SHP77 (cell line): ENCODE results near the gene PHKB.
"Not testable (repeated sequence)": the region's sequence is repeated elsewhere in the genome, so short reads cannot be mapped to it uniquely, and the experiment has no call there.

Experiments
- DNase-seq, 2 experiments: peaks; one replicate each; lab custom pipeline; 2025; lab: John Stamatoyannopoulos, UW

The PHKB gene

DNA sequence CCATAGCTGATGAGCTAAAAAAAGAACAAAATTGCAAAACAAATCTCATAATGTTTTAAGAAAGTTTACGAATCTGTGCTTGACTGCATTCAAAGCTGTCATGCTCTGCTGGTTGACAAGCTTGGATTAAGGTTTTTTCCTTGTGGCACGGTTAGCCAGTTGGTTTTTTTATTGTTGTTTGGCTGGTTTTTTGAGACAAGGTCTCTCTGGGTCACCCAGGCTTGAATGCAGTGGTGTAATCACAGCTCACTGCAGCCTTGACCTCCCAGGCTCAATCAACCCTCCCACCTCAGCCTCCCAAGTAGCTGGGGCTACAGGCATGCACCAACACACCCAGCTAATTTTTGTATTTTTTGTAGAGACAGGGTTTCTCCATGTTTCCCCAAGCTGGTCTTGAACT, 45.7 kb downstream of the PHKB start:
- DNase-seq = no peak

GRCh38 chr16:47507701-47508100, 46.6 kb downstream of the PHKB start:
- DNase-seq = no peak

DNA sequence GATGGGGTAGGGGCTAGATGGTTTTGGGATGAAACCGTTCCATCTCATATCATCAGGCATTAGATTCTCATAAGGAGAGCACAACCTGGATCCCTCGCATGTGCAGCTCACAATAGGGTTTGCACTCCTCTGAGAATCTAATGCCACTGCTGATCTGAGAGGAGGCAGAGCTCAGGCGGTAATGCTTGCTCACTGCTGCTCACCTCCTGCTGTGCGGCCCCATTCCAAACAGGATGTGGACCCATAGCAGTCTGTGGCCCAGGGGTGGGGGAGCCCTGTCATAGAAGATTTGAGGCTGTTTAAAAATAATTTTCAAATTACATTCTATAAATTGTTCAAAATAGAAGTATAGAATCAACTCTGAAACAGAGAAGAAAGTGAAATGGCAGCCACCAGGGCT, 50.8 kb downstream of the PHKB start:
- no peak for DNase-seq

DNA sequence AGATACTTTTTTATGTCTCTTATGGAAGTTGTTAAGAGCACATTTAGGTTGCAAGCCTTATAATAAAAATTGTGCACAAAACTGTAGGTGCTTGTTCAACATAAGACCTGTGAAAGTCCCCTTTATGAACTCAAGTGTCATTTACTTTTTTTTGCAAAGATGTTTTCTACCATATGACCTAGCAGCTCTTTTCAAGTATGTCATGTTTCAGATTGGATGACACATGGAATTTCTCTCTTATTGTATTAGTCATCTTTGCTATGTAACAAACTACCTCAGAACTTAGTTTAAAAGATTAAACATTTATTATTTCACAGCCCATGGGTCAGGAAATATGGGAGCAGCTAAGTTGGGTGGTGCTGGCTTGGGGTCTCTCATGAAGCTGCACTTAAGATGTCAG, 57.9 kb downstream of the PHKB start:
- DNase-seq = no peak

- no peak for DNase-seq
These were observed 58.4 kb downstream of the PHKB start for GRCh38 chr16:47519546-47519945.

DNA sequence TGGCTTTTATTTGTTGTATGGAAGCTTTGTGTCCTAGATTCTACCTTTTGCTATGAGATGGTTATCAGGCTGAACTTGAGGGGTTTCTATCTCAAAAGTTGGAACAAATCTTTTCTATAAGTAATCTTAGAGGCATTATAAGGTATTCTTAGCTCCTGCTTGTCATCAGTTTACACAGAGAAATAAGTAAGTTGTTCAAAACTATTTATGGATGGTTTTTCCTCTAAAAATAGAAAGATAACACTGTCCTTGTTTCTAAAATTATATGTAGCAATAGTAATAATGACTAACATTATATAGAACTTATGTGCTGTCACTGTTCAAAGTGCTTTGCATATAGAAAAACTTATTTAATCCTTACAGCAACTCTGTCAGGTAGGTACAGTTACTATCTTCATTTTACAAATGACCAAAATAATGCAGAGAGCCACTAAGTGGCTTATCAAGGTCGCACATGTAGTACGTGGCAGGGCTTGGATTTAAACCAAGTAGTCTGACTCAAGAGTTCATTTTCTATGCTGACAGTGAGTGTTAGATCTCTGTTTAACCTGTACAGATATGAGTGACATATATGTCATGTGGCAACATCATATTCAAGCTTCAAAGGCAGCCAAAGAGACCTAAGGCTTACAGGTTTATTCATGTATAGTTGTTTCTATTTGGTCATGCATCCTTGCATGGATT, 59.0 kb downstream of the PHKB start:
- DNase-seq = no peak

DNA sequence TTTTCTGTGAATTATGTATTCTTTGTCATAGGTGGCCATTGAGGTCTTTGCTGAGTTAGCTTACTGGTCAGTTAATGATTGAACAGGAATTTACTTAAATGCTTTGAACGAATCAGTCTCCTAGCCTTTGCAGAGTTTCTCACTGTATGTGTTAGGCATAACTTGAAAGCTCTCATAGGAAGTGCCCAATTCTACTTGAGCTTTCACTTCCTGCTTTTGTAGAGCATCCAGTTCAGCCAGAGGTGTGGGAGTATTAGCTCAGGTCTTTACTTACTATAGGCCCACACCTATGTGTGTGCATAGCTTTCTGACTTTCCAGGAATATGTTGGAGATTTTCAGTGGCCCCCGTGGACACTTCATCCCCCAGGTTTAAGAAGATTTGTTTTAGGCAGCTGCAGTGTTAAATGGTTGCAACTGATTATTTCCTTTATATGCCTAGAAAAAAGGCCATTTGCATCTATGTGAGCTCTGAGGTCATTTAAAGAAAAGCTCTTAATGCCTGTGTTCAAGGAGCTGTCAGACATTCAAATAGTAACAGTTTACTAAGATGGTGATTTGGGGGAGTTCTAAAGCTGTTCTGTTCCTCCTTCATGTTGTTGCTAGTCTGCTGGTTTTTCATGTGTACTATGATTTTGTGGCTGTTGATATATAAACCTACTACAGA, 62.3 kb downstream of the PHKB start:
- DNase-seq = no peak

DNA sequence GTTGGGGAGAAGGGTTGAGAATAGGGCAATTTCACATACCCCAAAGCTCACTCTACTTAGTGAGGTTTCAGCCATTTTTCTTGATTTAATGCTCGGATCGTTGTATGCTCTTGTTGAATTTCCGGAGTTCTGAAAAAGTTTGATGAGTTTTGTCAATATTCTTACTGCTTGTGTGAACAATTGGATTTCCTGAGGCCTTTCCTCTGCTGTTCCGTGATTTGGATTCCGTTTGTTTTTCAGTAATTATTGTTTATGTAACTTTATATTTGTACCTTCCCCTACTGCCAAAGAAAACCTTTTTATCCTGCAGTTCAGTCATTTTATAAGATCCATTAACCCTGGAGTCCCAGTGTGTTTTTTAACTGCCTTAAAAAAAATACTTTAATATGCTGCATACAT, 62.9 kb downstream of the PHKB start:
- DNase-seq = no peak

GRCh38 chr16:47528431-47528830, 67.3 kb downstream of the PHKB start:
- DNase-seq = no peak

- no peak for DNase-seq
These were observed 72.7 kb downstream of the PHKB start for GRCh38 chr16:47533744-47534292.

GRCh38 chr16:47538472-47538871, 77.3 kb downstream of the PHKB start:
- DNase-seq = no peak

GRCh38 chr16:47539707-47540670, 78.9 kb downstream of the PHKB start:
- not testable (repeated sequence) for DNase-seq

DNA sequence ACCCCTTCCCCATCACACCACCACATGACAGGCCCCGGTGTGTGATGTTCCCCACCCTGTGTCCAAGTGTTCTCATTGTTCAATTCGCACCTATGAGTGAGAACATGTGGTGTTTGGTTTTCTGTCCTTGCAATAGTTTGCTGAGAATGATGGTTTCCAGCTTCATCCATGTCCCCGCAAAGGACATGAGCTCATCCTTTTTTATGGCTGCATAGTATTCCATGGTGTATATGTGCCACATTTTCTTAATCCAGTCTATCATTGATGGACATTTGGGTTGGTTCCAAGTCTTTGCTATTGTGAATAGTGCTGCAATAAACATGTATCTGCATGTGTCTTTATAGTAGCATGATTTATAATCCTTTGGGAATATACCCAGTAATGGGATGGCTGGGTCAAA, 80.0 kb downstream of the PHKB start:
- not testable (repeated sequence) for DNase-seq

DNA sequence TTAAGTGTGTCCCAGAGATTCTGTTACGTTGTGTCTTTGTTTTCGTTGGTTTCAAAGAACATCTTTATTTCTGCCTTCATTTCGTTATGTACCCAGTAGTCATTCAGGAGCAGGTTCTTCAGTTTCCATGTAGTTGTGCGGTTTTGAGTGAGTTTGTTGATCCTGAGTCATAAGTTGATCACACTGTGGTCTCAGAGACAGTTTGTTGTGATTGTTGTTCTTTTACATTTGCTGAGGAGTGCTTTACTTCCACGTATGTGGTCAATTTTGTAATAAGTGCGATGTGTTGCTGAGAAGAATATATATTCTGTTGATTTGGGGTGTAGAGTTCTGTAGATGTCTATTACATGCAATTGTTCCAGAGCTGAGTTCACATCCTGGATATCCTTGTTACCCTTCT, 83.1 kb downstream of the PHKB start:
- DNase-seq = not testable (repeated sequence)

DNA sequence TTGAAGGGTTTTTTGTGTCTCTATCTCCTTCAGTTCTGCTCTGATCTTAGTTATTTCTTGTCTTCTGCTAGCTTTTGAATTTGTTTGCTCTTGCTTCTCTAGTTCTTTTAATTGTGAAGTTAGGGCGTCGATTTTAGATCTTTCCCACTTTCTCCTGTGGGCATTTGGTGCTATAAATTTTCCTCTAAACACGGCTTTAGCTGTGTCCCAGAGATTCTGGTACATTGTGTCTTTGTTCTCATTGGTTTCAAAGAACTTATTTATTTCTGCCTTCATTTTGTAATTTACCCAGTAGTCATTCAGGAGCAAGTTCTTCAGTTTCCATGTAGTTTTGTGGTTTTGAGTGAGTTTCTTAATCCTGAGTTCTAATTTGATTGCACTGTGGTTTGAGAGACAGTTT, 90.1 kb downstream of the PHKB start:
- DNase-seq = not testable (repeated sequence)

DNA sequence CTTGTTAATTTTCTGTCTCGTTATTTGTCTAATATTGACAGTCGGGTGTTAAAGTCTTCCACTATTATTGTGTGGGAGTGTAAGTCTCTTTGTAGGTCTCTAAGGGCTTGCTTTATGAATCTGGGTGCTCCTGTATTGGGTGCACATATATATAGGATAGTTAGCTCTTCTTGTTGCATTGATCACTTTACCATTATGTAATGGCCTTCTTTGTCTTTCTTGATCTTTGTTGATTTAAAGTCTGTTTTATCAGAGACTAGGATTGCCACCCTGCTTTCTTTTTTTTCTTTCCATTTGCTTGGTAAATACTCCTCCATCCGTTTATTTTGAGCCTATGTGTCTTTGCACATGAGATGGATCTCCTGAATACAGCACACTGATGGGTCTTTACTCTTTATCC, 90.6 kb downstream of the PHKB start:
- DNase-seq = not testable (repeated sequence)

DNA sequence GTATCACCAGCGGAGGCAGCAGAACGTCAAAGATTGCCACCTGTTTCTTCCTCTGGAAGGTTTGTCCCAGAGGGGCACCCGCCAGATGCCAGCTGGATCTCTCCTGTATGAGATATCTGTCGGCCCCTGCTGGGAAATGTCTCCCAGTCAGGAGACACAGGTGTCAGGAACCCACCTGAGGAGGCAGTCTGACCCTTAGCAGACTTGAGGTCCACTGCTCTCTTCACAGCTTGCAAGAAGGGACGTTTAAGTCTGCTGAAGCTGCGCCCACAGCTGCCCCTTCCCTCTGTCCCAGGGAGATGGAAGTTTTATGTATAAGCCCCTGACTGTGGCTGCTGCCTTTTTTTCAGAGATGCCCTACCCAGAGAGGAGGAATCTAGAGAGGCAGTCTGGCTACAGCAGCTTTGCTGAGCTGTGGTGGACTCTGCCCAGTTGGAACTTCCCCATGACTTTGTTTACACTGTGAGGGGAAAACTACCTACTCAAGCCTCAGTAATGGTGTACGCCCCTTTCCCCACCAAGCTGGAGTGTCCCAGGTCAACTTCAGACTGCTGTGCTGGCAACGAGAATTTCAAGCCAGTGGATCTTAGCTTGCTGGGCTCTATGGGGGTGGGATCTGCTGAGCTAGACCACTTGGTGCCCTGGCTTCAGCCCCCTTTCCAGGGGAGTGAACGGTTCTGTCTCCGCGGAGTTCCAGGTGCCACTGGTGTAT, 92.9 kb downstream of the PHKB start:
- no peak for DNase-seq

DNA sequence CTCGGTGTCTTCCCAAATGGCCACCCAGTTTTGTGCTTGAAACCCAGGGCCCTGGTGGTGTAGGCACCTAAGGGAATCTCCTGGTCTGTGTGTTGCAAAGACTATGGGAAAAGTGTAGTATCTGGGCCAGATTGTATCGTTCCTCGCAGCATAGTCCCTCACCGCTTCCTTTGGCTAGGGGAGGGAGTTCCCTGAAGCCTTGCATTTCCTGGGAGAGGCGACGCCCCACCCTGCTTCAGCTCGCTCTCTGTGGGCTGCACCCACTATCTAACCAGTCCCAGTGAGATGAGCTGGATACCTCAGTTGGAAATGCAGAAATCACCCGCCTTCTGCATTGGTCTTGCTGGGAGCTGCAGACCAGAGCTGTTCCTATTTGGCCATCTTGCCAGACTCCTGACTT, 93.5 kb downstream of the PHKB start:
- DNase-seq = not testable (repeated sequence)

DNA sequence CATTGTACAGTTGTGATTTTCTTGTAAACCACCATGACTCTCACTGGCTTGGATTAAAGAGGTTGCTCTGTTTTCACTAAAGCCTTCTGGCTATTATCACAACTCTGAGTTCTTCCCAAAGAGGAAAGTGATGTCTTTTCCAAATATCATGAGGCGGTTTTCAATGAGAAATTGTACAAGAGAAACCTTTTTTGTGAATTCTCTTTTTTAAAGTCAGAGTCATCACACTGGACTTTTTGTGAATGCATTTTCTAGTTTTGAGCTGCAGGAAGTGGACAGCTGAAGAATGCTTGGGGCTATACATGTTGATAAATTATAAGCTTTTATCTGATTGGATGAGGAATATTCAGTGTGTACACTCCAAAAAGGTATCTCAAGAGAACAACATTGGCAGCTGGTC, 100.2 kb downstream of the PHKB start:
- DNase-seq = no peak

- no peak for DNase-seq
These were observed 101.2 kb downstream of the PHKB start for GRCh38 chr16:47562366-47562765.

DNA sequence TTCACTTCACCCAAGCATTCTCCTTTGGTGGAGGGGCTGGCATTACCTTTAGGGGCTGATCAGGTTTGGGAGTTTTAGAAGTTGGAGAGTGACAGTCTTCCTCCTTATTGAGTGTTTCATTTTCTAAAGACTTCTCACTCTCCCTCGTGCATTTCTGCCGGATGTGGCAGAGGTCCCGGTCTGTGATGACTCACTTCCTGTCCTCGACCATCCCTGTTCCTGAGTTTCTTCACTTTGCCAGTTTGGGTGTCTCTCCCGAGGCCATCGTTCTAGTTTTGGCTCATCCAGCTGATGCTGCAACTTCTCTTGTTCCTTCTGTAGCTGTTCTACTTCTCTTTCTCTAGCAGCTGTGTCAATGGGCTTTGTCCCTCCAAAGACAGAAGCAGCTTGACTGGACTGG, 104.3 kb downstream of the PHKB start:
- no peak for DNase-seq

DNA sequence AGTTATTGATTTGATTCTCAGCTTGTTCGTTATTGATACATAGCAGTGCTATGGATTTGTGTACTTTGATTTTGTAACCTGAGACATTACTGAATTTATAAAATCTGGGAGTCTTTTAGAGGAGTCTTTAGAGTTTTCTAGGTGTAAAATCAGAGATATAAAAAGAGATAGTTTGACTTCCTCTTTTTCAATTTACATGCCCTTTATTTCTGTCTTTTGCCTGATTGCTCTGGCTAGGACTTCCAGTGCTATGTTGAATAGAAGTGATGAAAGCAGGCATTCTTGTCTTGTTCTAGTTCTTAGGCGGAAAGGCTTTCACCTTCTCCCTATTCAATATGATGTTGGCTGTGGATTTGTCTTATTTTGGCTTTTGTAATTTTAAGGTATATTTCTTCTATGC, 106.2 kb downstream of the PHKB start:
- DNase-seq = no peak
